GM23338 (cell line): ENCODE measurements around the gene VPS37B. TPM values are rescaled to one million over a fixed set of nuclear protein-coding genes. Genes with fewer than 3 reads are reported as not detected.

Source experiments
- ATAC-seq: fragments of 200-7000 bp; cut with Tn5 transposase; 3 replicates; pipeline ENCODE4 v1.9.1; 2020
- DNase-seq: peaks from one replicate; pipeline ENCODE4 v3.0.0-alpha.2; 2015; ENCODE audit warnings: low spot score
- H2AFZ ChIP-seq: fragments of 200-600 bp; sonication (generic); 2 replicates; pipeline ENCODE4 v1.8.0; 2016; ENCODE audit warnings: antibody characterized with exemption, mild to moderate bottlenecking, moderate library complexity
- H3F3A ChIP-seq: fragments of 200-600 bp; sonication (generic); replicated peaks from 2 replicates; pipeline ENCODE4 v1.8.0; 2017; ENCODE audit warnings: antibody characterized with exemption, mixed run types, low read depth
- H3K27ac ChIP-seq: fragments of 200-600 bp; sonication (generic); 2 replicates; pipeline ENCODE4 v1.6.1; 2016; ENCODE audit warnings: low read depth
- H3K27me3 ChIP-seq: fragments of 200-600 bp; sonication (generic); 2 replicates; pipeline ENCODE4 v1.8.0; 2016; ENCODE audit warnings: mild to moderate bottlenecking, mixed run types, moderate library complexity; ENCODE audit not compliant: insufficient read depth
- H3K36me3 ChIP-seq: fragments of 200-600 bp; sonication (generic); 2 replicates; pipeline ENCODE4 v1.8.0; 2016; ENCODE audit warnings: mild to moderate bottlenecking; ENCODE audit not compliant: insufficient read depth
- H3K4me1 ChIP-seq: fragments of 200-600 bp; sonication (generic); 2 replicates; pipeline ENCODE4 v1.8.0; 2016; ENCODE audit warnings: mild to moderate bottlenecking, moderate library complexity; ENCODE audit not compliant: insufficient read depth
- H3K4me2 ChIP-seq: fragments of 200-600 bp; sonication (generic); 2 replicates; pipeline ENCODE4 v1.7.1; 2017; ENCODE audit warnings: mixed run types
- H3K4me3 ChIP-seq: fragments of 200-600 bp; sonication (generic); 2 replicates; pipeline ENCODE4 v1.6.1; 2016; ENCODE audit warnings: mixed run types
- H3K79me2 ChIP-seq: fragments of 200-600 bp; sonication (generic); replicated peaks from 2 replicates; pipeline ENCODE4 v1.8.0; 2017; ENCODE audit warnings: mild to moderate bottlenecking; ENCODE audit not compliant: insufficient read depth
- H3K9me2 ChIP-seq: fragments of 200-600 bp; sonication (generic); 2 replicates; pipeline ENCODE4 v1.8.0; 2017; ENCODE audit not compliant: insufficient read depth
- H4K20me1 ChIP-seq: fragments of 200-600 bp; sonication (generic); replicated peaks from 2 replicates; pipeline ENCODE4 v1.8.0; 2017; ENCODE audit warnings: mild to moderate bottlenecking; ENCODE audit not compliant: insufficient read depth
- H3K27ac Mint-ChIP-seq: 2 replicates; pipeline ENCODE4 v1.8.0; 2020; ENCODE audit warnings: inconsistent platforms, mild to moderate bottlenecking, moderate library complexity, mixed read lengths
- H3K27me3 Mint-ChIP-seq: 3 replicates; pipeline ENCODE4 v1.8.0; 2022; ENCODE audit warnings: low read depth, mild to moderate bottlenecking, moderate library complexity, mixed read lengths, inconsistent platforms; ENCODE audit not compliant: insufficient read depth, poor library complexity
- H3K36me3 Mint-ChIP-seq: 3 replicates; pipeline ENCODE4 v1.8.0; 2021; ENCODE audit warnings: low read depth, mild to moderate bottlenecking, inconsistent platforms, moderate library complexity, mixed read lengths
- H3K4me1 Mint-ChIP-seq: 3 replicates; pipeline ENCODE4 v1.8.0; 2020; ENCODE audit warnings: mild to moderate bottlenecking, inconsistent platforms, mixed read lengths
- H3K4me3 Mint-ChIP-seq: 3 replicates; pipeline ENCODE4 v1.8.0; 2021; ENCODE audit warnings: moderate library complexity, mild to moderate bottlenecking, inconsistent platforms, mixed read lengths
- H3K9me3 Mint-ChIP-seq: 3 replicates; pipeline ENCODE4 v1.8.0; 2020; ENCODE audit warnings: moderate library complexity, mild to moderate bottlenecking, inconsistent platforms, mixed read lengths
- CTCF ChIP-seq, 2 experiments: fragments of 200-600 bp in 1 of 2; sonication (generic) in 1 of 2; conservative IDR thresholded peaks; 2 replicates each; pipeline versions ENCODE4 v1.5.1 to v1.6.1; 2016 to 2017; ENCODE audit warnings: antibody characterized with exemption in 2 of 2, low read depth in 2 of 2, mild to moderate bottlenecking in 2 of 2, moderate library complexity in 1 of 2
- ETS1 ChIP-seq: IDR thresholded peaks from 2 replicates; pipeline ENCODE4 v1.6.1; 2016; ENCODE audit warnings: antibody characterized with exemption
- NANOG ChIP-seq: IDR thresholded peaks from 2 replicates; pipeline ENCODE4 v1.6.1; 2016; ENCODE audit warnings: antibody characterized with exemption, borderline replicate concordance
- STAT1 ChIP-seq: IDR thresholded peaks from one replicate; pipeline ENCODE4 v1.6.1; 2016; ENCODE audit warnings: antibody characterized with exemption; ENCODE audit not compliant: unreplicated experiment
- ZNF114 ChIP-seq: fragments of 250-450 bp; sonication (Bioruptor Pico); IDR thresholded peaks from 2 replicates; pipeline ENCODE4 v1.5.0; 2020; ENCODE audit warnings: mild to moderate bottlenecking, moderate library complexity
- ZNF331 ChIP-seq: fragments of 250-450 bp; sonication (Bioruptor Pico); IDR thresholded peaks from 2 replicates; pipeline ENCODE4 v1.5.0; 2020; ENCODE audit warnings: low read depth, mild to moderate bottlenecking, moderate library complexity
- ZNF462 ChIP-seq: fragments of 250-450 bp; sonication (Bioruptor Pico); IDR thresholded peaks from 2 replicates; pipeline ENCODE4 v1.5.0; 2020; ENCODE audit warnings: mild to moderate bottlenecking, moderate library complexity
- polyA plus RNA-seq: library from polyadenylated mRNA; unstranded; fragments of >200 nt; fragmentation: Nextera tagmentation; extraction: Ambion mirVana; gene quantifications from 2 replicates; pipeline ENCODE4 v1.2.1, GENCODE V29; 2016
- total RNA-seq: library from RNA; depleted of rRNA; stranded (reverse); fragments of >200 nt; shearing (Covaris generic); gene quantifications from 2 replicates; pipeline ENCODE4 v1.2.3, GENCODE V29; 2014

VPS37B gene
- total and polyA plus RNA-seq, 2 experiments from 2014 or later: 6.7 to 10.9 TPM

GRCh38 chr12:122843455-122843854 is 52.5 kb downstream of the VPS37B start (continued):
- TF ChIP-seq ZNF462 (CRISPR knock-in tag) (no peak), ZNF114 (no peak), ZNF331 (CRISPR knock-in tag) (no peak), NANOG (no peak), STAT1 (no peak)

GRCh38 chr12:122842505-122843405 is 53.2 kb downstream of the VPS37B start:
- no peaks in the 10 kb centered on the region for H3K9me2 ChIP-seq

More at GRCh38 chr12:122842505-122843405, 53.2 kb downstream of the VPS37B start:
- peaks cover 7% of the 10 kb centered on the region for H3K79me2 ChIP-seq
- TF ChIP-seq CTCF (conservative IDR thresholded peaks at IDR 0.05; ENCODE audit: low read depth in 2 of 2) (peak in 1 of 2 experiments; percentile 20; a peak in 1 of 4 replicates), ETS1 (no peak)
- Mint-ChIP-seq H3K9me3 (no peaks in the 10 kb centered on the region), H3K36me3 (no peaks in the 10 kb centered on the region), H3K4me1 (peaks cover 21% of the 10 kb centered on the region), H3K27me3 (peaks cover 29% of the 10 kb centered on the region), H3K4me3 (no peak overlapping the region; the same call in 2 of the 3 replicates), H3K27ac (no peak overlapping the region)
- H3K4me1 ChIP-seq: peaks cover 7% of the 10 kb centered on the region; the same call in 1 of the 2 replicates
- H4K20me1 ChIP-seq: peaks cover 14% of the 10 kb centered on the region
- H3F3A ChIP-seq: no peaks in the 10 kb centered on the region
- H3K4me3 ChIP-seq: no peak overlapping the region
- ATAC-seq (peak; percentile 11; the same call in 2 of the 3 replicates), DNase-seq (no peak)
- H2AFZ ChIP-seq: no peak overlapping the region
- H3K27me3 ChIP-seq: peaks cover 9% of the 10 kb centered on the region; the same call in 1 of the 2 replicates
- no peak overlapping the region for H3K27ac ChIP-seq
- no peak overlapping the region for H3K4me2 ChIP-seq
- no peaks in the 10 kb centered on the region for H3K36me3 ChIP-seq
